IPS DF 19.7 (cell line): ENCODE measurements around the gene MLYCD.

Experiments used
- DNase-seq: peaks from one replicate; pipeline ENCODE4 v3.0.0-alpha.2; 2013; ENCODE audit warnings: low read depth, low spot score

MLYCD gene

DNA sequence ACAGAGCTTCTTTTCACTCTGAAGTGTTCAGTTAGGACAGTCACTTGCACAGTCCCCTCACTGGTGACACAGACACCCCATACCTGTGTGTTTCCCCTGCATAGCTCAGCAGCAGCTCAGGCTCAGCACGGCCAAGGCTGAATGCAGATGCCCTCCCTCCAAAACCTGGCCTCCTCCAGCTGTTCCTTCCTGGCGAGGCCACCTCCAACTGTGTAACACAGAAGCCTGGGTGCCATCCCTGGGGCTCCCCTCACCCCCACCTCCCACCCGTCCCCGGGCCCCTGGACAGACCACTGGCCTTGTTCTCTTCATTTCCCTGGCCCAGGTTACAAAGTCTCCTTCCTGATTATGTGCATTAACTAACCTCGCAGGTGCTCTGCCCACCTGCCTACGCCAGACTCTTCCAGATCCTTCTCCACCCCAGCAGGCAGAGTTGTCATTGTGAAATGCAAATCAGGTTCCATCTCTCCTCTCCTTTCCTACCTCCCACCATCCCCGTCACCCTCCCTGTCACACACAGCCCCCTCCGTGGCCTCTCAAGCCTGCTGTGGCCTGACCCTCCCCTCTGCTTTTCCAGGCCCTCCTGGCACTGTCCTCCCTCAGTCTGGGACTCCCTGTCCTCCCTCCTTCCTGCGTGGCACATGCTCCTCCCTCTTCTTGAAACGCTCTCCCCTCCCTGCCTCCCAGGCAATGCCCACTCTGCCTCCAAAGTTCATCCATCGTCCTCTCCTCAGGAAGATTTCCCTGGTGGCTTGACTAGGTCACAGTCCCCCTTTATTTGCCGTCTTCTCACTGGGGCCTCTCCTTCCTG is 26.4 kb downstream of the MLYCD start:
- DNase-seq: no peak

GRCh38 chr16:83925957-83926725 is 27.2 kb downstream of the MLYCD start:
- no peak for DNase-seq

- DNase-seq: peak; percentile 61
These were observed 27.9 kb downstream of the MLYCD start for GRCh38 chr16:83926726-83927397.

DNA sequence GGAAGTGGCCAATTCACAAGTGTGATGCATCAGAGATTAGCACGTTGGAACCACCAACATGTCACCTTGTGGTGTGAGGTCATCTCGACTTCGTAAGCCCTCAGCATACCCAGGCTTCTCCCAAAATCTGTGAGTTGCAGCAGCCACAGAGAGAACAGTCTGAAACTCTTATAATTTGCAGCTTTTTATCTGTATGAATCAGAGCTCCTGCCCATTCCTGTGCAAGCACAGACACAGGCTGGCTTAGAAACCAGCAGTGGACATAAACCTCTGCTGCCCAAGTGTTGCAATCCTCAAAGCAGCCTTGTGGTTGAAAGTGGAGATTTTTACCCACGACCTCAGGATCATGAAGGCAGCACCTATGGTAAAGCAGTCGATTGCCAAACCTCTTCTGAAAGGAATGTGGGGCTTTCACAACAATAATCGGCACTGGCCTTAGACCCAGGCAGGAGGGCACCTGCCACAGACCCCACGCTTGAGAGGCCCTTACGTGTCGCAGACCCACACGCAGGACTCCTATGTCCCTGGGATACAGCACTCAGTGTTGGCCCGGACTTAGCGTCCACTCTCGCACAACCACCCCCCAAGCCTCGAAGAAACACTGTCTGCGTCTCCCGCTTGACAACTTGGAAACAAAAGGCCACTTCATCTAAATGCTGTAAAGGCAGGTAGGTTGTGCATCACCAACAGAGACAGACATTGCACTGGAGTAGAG is 29.6 kb downstream of the MLYCD start:
- DNase-seq: no peak

DNA sequence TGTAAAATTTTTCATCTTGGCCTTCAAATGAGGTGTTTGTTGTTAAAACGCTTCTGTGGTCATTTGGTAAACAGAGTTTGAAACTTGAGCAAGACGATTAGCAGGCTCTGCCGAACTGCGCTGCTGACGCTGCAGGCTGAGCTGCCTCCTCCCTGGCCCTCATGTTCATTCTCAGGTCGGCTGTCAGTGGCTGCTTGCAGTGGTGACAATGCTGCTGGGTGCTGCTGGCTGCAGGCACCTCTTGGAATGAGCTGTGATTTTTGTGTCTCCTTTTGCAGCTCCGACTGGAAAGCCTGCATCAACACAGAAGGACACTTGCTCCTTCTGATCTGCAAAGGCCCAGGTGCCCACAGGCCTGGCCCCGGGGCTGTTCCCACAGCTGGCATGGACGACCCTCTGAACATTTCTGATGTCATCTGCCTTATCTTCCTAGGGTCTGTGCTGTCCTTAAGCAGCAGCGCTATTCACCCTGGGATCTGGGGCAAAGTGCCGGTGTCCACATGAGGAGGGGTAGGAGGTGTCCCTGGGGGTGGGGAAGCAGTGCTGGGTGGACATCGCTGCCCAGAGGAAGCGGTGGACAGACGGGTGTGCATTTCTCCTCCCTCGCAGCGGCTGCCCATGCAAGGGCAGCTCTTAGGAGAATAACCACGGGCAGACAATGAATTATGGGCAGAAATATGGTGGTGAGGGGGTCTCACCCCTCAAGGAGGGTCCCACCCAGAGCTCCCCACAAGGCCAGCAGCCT is 31.1 kb downstream of the MLYCD start:
- DNase-seq: no peak

- no peak for DNase-seq
These were observed 32.0 kb downstream of the MLYCD start for GRCh38 chr16:83930730-83931500.

- no peak for DNase-seq
These were observed 32.6 kb downstream of the MLYCD start for GRCh38 chr16:83931556-83931955.

- no peak for DNase-seq
These were observed 33.4 kb downstream of the MLYCD start for GRCh38 chr16:83932304-83932703.

GRCh38 chr16:83932955-83933673 is 34.2 kb downstream of the MLYCD start:
- DNase-seq: no peak

GRCh38 chr16:83933885-83934683 is 35.2 kb downstream of the MLYCD start:
- DNase-seq: no peak

DNA sequence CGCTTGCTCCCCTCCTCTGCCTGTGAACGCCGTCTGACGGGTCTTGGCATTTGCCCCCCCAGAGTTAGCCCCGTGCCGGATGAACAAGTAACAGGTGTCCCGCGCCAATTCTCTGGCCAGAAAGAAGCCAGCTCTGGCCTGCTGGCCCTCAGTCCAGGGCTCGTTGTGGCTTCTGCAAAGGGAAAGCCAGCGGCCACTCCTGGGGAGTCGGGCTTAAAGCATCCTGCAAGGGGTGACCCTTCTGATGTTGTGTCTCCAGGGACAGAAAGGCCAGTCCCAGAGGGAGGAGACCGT is 35.7 kb downstream of the MLYCD start:
- DNase-seq: no peak

GRCh38 chr16:83935005-83935857 is 36.3 kb downstream of the MLYCD start:
- DNase-seq: no peak

- no peak for DNase-seq
These were observed 36.9 kb downstream of the MLYCD start for GRCh38 chr16:83935858-83936255.

DNA sequence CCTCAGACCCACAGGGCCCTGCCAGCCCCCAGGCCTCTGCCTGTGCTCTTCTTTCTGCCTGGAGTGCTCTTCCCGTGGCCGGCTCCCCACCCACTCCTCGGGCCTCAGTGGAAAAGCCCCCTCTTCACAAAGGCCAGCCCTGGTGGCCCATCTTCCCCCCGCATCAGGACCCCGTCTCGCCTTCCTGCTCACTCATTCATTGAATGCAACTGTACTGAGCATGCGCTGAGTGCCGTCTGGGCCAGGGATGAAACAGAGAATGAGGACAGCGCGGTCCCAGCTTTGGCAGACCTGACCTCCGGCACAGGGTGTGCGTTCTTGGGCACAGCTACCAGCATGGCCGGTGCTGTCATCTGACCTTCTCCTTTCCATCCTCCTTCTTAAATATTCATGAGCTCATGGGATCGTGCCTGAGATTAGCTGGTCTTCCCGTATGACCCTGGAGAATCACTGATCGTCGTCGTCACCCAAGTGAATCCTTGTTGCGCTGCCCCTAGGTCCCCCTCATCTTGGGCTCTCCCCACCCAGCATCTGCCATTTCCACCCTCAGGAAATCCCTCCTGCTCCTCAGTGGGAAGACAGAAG is 37.8 kb downstream of the MLYCD start:
- no peak for DNase-seq

DNA sequence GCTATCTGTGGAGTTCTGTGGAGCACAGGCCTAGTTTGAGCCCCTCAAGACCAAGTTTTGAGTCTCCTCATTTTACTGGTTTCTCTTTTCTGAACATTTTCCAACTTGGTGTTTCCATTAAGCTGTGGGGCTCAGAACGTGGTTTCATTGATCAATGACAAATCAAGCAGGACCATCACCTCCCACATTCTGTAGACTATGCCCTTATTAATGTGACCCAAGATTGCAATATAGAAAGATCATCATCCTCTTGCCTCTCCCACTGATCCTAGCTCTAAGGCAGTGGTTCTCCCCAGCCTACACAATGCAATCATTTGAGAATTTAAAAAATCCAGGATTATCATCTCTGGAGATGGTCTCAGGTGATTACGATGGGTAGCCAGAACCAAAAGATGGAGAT is 38.4 kb downstream of the MLYCD start:
- DNase-seq: no peak

- DNase-seq: no peak
These were observed 39.3 kb downstream of the MLYCD start for GRCh38 chr16:83937922-83938885.
